Psoas muscle (tissue), 8 donors: ENCODE data around the gene DOP1A. TPM values are rescaled to one million over a fixed set of nuclear protein-coding genes. Genes with fewer than 3 reads are reported as not detected.

Experiments
- ATAC-seq, 4 donors: fragments of 200-7000 bp; cut with Tn5 transposase; one replicate each; pipeline ENCODE4 v1.9.1; 2020; ENCODE audit warnings: moderate library complexity in 3 of 4, mild to moderate bottlenecking in 2 of 4
- DNase-seq, 2 donors: peaks; one replicate each; pipeline ENCODE4 v3.0.0-alpha.2; 2020
- H3K27ac ChIP-seq: fragments of 200-600 bp; one replicate; pipeline ENCODE4 v1.8.0; 2022
- H3K27me3 ChIP-seq, 3 donors: fragments of 200-600 bp in 1 of 3; one replicate each; pipeline versions ENCODE4 v1.6.1 to v1.8.0; 2013 to 2022; ENCODE audit warnings: low read length in 2 of 3, mild to moderate bottlenecking in 2 of 3, moderate library complexity in 1 of 3; ENCODE audit not compliant: insufficient read depth in 3 of 3
- H3K36me3 ChIP-seq, 2 donors: fragments of 200-600 bp in 1 of 2; one replicate each; pipeline versions ENCODE4 v1.6.1 to v1.8.0; 2013 to 2022; ENCODE audit warnings: low read depth in 1 of 2, mild to moderate bottlenecking in 1 of 2, moderate library complexity in 1 of 2; ENCODE audit not compliant: insufficient read depth in 1 of 2
- H3K4me1 ChIP-seq: fragments of 200-600 bp; one replicate; pipeline ENCODE4 v1.8.0; 2022
- H3K4me3 ChIP-seq: fragments of 200-600 bp; one replicate; pipeline ENCODE4 v1.8.0; 2022; ENCODE audit warnings: mild to moderate bottlenecking
- H3K9me3 ChIP-seq: fragments of 200-600 bp; one replicate; pipeline ENCODE4 v1.8.0; 2022
- WGBS, 3 donors: extraction: QIAGEN DNeasy Blood & Tissue Kit; methylation state at CpG; one replicate each; pipeline versions ENCODE4 v1.1.6 to v1.1.7; 2013; 5-methylcytosine and 5-hydroxymethylcytosine counted together
- intact Hi-C, 2 donors: fragments of 100-400 bp; cut with DNase I; formaldehyde crosslinking; loops; one replicate each; pipeline versions ENCODE4 v1.11.0 to v1.14.2; 2022
- polyA plus RNA-seq, 3 donors: library from polyadenylated mRNA; stranded (reverse); fragments of 200-250 nt; gene quantifications; one replicate each; pipeline ENCODE4 v1.2.3, GENCODE V29; 2013
- total RNA-seq, 4 donors: library from RNA; stranded (reverse); fragmentation: NEBNext Ultra II Directional in 2 of 4; extraction: Animal tissue kit (Norgen Biotek cat#: 25700) in 2 of 4; gene quantifications; one replicate each; pipeline versions ENCODE4 v1.2.1 to v1.2.4, GENCODE V29; 2021 to 2023
- TF ChIP-seq, protein P1 (sequence below): fragments of 200-600 bp; IDR thresholded peaks from one replicate; pipeline ENCODE4 v1.8.0; 2022; ENCODE audit warnings: antibody characterized with exemption
- donor health status: healthy with polysubstance abuse.
- donor health status: DM: no; HTN: no; CAD: no; lungs with moderate emphysema.
- donor health status: Bipolar disorder and iron deficiency.
- donor health status: healthy.
- donor health status: DM: yes; HTN: yes; CAD: no.
- donor health status: DM: no; HTN: no; CAD: no.
- donor health status: DM: no; HTN: no; CAD: no.
- donor health status: DM: yes; HTN: yes; CAD: no.

Gene DOP1A
- total and polyA plus RNA-seq, 7 donors: 2.1 to 14.0 (median 12.7) TPM

DNA sequence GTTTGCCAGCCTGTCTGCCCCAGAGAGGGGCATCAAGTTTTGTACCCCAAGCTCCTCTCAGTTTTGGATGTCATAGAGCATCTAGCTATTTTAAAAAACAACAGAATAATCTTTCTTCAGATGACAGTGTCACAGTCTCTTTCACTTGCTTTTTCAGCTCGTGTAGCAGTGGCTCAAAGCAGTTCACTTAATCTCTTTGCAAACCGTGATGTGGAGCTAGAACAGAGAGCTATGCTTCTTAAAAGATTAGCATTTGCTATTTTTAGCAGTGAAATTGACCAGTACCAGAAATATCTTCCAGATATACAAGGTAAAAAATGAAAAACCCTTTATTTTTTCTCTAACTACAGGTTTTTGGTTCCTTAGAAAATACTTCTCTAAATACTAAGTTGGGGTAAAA is 88.3 kb downstream of the DOP1A start:
- peaks cover 2 to 99% of the 10 kb centered on the region in 2 donors for H3K36me3 ChIP-seq
- ATAC-seq: no peak

DNA sequence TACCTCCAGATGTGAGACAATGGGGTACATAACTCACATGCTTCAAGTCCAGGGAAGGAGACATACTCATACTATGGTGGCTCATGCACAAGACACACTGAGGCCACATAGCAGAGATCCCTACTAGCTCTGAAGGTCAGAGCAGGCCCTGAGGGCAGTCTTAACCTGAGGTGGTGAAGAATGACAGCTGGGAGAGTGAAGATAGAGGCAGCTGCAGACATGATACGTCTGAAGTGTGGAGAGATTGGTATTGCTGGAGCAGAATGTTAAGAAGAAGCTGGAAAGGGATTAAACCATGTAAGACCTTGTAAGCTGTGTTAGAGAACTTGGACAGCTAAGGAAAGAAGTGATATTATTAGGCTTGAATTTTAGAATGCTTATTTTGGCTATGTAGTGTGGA is 92.7 kb downstream of the DOP1A start:
- 41 to 70% (median 60%) methylated on average over 1 of the region's 1 CpG for WGBS, 3 donors
- H3K27ac ChIP-seq: no peak overlapping the region
- H3K4me3 ChIP-seq: no peak overlapping the region
- no peaks in the 10 kb centered on the region for H3K27me3 ChIP-seq
- H3K36me3 ChIP-seq: peaks cover 2 to 99% of the 10 kb centered on the region in 2 donors
- intact Hi-C loops: no loop called here
- ATAC-seq (peak in 1 of 4 donors; percentile 64), DNase-seq (no peak)
- no peaks in the 10 kb centered on the region for H3K9me3 ChIP-seq
- H3K4me1 ChIP-seq: no peaks in the 10 kb centered on the region
- TF ChIP-seq, protein P1, sequence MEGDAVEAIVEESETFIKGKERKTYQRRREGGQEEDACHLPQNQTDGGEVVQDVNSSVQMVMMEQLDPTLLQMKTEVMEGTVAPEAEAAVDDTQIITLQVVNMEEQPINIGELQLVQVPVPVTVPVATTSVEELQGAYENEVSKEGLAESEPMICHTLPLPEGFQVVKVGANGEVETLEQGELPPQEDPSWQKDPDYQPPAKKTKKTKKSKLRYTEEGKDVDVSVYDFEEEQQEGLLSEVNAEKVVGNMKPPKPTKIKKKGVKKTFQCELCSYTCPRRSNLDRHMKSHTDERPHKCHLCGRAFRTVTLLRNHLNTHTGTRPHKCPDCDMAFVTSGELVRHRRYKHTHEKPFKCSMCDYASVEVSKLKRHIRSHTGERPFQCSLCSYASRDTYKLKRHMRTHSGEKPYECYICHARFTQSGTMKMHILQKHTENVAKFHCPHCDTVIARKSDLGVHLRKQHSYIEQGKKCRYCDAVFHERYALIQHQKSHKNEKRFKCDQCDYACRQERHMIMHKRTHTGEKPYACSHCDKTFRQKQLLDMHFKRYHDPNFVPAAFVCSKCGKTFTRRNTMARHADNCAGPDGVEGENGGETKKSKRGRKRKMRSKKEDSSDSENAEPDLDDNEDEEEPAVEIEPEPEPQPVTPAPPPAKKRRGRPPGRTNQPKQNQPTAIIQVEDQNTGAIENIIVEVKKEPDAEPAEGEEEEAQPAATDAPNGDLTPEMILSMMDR: no peak

More for the DNA sequence above, 88.3 kb downstream of the DOP1A start:
- Histone ChIP-seq H3K4me1 (no peaks in the 10 kb centered on the region), H3K27me3 (no peaks in the 10 kb centered on the region), H3K9me3 (no peaks in the 10 kb centered on the region), H3K27ac (no peak overlapping the region), H3K4me3 (no peak overlapping the region)
- intact Hi-C loops: loop anchor here (10.0 kb wide), 1 partner anchor 941 kb away; no protein-coding TSS in a partner anchor
- WGBS, 3 donors: 28 to 45% (median 34%) methylated on average over 2 of the region's 2 CpGs
- DNase-seq: no peak
- TF ChIP-seq, protein P1: no peak

DNA sequence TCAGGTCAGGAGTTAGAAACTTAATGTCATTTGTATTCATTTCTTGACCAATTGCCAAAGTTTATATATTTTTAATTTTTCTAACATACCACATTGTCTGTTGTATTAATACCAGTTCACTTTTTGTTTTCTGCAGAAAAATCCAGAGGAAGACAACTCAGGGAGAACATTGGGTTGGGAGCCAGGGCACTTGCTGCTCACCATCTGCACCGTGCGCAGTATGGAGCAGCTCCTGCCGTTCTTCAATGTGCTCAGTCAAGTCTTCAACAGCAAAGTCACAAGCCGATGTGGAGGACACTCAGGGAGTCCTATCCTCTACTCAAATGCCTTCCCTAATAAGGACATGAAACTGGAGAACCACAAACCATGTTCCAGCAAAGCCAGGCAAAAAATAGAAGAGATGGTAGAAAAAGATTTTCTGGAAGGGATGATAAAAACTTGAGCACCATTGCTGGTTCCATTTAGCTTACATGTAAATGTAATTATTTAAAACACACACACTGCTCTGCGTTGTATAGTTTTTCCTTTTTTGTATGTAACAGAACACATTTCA is 100.3 kb downstream of the DOP1A start:
- Histone ChIP-seq H3K4me1 (no peaks in the 10 kb centered on the region), H3K27ac (no peak overlapping the region), H3K36me3 (peaks cover 12 to 100% of the 10 kb centered on the region in 2 donors), H3K4me3 (no peak overlapping the region), H3K9me3 (no peaks in the 10 kb centered on the region), H3K27me3 (no peaks in the 10 kb centered on the region)
- TF ChIP-seq, protein P1: no peak
- intact Hi-C loops: loop anchor here (5.0 kb wide), 2 partner anchors 41 to 51 kb away; no protein-coding TSS in a partner anchor
- 77 to 88% (median 86%) methylated on average over 5 of the region's 5 CpGs for WGBS, 3 donors
- ATAC-seq (no peak), DNase-seq (no peak)

DNA sequence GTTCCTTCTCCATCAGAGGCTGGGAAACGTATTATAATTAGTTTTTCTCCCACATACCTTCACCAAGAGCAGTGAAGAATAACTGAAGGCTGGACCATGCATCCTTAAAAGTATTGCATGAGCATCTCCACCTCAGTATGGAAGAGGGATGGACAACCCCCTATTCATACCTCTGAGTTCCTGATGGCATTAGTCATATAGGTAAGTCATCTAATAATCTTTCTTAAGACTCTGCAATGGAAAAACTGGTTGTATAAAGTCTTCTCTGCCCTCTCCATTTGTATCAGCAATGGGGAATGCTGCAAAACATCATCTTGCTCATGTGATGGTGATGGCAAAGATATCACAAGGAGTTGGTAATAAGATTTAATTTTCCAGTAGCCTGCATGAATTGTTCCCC is 101.1 kb downstream of the DOP1A start:
- no peaks in the 10 kb centered on the region for H3K9me3 ChIP-seq
- peaks cover 12 to 100% of the 10 kb centered on the region in 2 donors for H3K36me3 ChIP-seq
- no peak overlapping the region for H3K4me3 ChIP-seq
- intact Hi-C loops: loop anchor here (5.0 kb wide), 2 partner anchors 41 to 51 kb away; no protein-coding TSS in a partner anchor
- H3K27me3 ChIP-seq: no peaks in the 10 kb centered on the region
- 86 to 100% (median 95%) methylated on average over 1 of the region's 1 CpG for WGBS, 3 donors
- TF ChIP-seq, protein P1: no peak
- ATAC-seq: no peak
- H3K27ac ChIP-seq: no peak overlapping the region
- H3K4me1 ChIP-seq: no peaks in the 10 kb centered on the region
- DNase-seq: no peak

DNA sequence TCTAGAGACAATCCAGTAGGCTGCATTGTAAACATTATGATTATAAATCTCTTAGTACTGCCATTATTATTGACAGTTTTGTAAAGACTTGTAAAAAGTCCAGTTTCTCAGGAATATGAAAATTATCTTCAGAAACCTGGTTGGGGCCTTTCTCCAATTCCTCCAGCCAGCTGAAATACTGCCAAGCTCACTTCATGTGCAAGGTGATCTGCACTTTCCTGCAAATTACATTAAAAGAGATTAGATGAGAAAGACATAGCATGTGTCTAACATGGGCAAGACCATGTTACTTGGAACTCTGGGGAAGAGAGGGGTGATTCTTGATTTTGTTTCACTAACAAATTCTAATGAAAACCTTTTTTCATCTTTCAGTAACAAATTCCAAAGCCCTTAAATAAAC is 101.6 kb downstream of the DOP1A start:
- ATAC-seq: no peak
- DNase-seq: no peak

More for the DNA sequence above, 101.6 kb downstream of the DOP1A start:
- Histone ChIP-seq H3K4me3 (no peak overlapping the region), H3K9me3 (no peaks in the 10 kb centered on the region), H3K27ac (no peak overlapping the region), H3K27me3 (no peaks in the 10 kb centered on the region), H3K36me3 (peaks cover 13 to 100% of the 10 kb centered on the region in 2 donors), H3K4me1 (no peaks in the 10 kb centered on the region)
- intact Hi-C loops: loop anchor here (5.0 kb wide), 2 partner anchors 42 to 52 kb away; no protein-coding TSS in a partner anchor
- TF ChIP-seq, protein P1: no peak
